ENCODE results near the gene FAM24B. TPM values are rescaled to one million over a fixed set of nuclear protein-coding genes. Genes with fewer than 3 reads are reported as not detected.

FAM24B gene
- total RNA-seq, 4 donors from 2014 or later = 3.7 to 7.1 (median 4.9) TPM; not detected in 1

DNA sequence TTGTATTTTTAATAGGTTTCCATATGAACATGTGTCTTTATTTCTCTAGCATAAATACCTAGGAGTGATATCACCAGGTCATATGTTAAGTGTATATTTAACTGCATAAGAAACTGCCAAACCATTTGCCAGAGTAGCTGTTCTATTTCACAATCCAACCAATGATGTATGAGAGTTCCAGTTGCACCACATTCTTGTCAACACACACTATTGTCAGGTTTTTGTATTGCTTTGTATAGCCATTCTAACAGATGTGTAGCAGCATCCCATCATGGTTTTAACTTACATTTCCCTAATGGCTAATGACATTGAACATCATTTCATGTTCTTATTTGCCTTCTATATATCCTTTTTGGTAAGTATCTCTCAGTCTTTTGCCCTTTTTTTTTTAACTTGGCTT lies 37.8 kb downstream of the FAM24B start:
- H3K4me1 ChIP-seq = no peaks in the 10 kb centered on the region
- no peak overlapping the region for H3K27ac ChIP-seq
- intact Hi-C loops (cut with DNase I; ENCODE audit: low total_unique reads) (no loop called here), in situ Hi-C loops (cut with MboI; ENCODE audit: low pct_ligation_motif_present in 1 of 4, low pct_unique_long_range_greater_than_20kb in 1 of 4, low sequenced_read_pairs in 3 of 4) (no loop called here)
- H3K27me3 ChIP-seq = no peaks in the 10 kb centered on the region
- no peak for DNase-seq
- no peaks in the 10 kb centered on the region for H3K9me3 ChIP-seq
- TF ChIP-seq EP300 (IDR thresholded peaks at IDR 0.05; ENCODE audit: low read depth) = no peak
- TF ChIP-seq POLR2A (IDR thresholded peaks at IDR 0.05) = no peak
- no peak for TF ChIP-seq POLR2AphosphoS5 (IDR thresholded peaks at IDR 0.05)
- TF ChIP-seq, protein P1, sequence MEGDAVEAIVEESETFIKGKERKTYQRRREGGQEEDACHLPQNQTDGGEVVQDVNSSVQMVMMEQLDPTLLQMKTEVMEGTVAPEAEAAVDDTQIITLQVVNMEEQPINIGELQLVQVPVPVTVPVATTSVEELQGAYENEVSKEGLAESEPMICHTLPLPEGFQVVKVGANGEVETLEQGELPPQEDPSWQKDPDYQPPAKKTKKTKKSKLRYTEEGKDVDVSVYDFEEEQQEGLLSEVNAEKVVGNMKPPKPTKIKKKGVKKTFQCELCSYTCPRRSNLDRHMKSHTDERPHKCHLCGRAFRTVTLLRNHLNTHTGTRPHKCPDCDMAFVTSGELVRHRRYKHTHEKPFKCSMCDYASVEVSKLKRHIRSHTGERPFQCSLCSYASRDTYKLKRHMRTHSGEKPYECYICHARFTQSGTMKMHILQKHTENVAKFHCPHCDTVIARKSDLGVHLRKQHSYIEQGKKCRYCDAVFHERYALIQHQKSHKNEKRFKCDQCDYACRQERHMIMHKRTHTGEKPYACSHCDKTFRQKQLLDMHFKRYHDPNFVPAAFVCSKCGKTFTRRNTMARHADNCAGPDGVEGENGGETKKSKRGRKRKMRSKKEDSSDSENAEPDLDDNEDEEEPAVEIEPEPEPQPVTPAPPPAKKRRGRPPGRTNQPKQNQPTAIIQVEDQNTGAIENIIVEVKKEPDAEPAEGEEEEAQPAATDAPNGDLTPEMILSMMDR (IDR thresholded peaks at IDR 0.05) = no peak
- H3K36me3 ChIP-seq = peaks cover 0 to 3% (median 0%) of the 10 kb centered on the region in 4 donors
- no peak overlapping the region for H3K4me3 ChIP-seq

DNA sequence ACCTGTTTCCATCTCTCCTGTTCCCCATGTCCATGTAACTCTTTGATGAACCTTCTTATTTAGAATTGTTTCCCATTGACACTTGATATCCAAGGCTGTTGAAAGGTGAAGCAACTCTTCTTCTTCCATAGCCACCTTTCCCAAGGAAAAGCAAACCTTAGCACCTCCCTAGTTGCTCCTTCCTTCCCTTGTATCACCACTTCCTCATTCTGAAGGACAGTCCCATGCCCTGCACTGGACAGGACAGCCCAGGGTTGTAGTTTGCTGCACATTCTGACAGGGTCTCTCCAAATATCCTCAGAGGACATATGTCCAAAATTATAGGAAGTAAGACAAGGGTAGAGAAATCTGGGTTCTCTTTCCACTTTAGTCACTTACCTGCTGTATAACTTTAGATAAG lies 39.9 kb downstream of the FAM24B start:
- Histone ChIP-seq H3K4me1 (no peaks in the 10 kb centered on the region), H3K9me3 (no peaks in the 10 kb centered on the region), H3K4me3 (no peak overlapping the region), H3K36me3 (peaks cover 0 to 3% (median 0%) of the 10 kb centered on the region in 4 donors), H3K27me3 (no peaks in the 10 kb centered on the region), H3K27ac (no peak overlapping the region)
- no peak for TF ChIP-seq POLR2A (IDR thresholded peaks at IDR 0.05)
- TF ChIP-seq POLR2AphosphoS5 (IDR thresholded peaks at IDR 0.05) = no peak
- TF ChIP-seq EP300 (IDR thresholded peaks at IDR 0.05; ENCODE audit: low read depth) = no peak
- TF ChIP-seq, protein P1 (IDR thresholded peaks at IDR 0.05) = no peak
- DNase-seq = no peak
- in situ Hi-C loops (cut with MboI; ENCODE audit: low pct_ligation_motif_present in 1 of 4, low pct_unique_long_range_greater_than_20kb in 1 of 4, low sequenced_read_pairs in 3 of 4) (no loop called here), intact Hi-C loops (cut with DNase I; ENCODE audit: low total_unique reads) (no loop called here)

DNA sequence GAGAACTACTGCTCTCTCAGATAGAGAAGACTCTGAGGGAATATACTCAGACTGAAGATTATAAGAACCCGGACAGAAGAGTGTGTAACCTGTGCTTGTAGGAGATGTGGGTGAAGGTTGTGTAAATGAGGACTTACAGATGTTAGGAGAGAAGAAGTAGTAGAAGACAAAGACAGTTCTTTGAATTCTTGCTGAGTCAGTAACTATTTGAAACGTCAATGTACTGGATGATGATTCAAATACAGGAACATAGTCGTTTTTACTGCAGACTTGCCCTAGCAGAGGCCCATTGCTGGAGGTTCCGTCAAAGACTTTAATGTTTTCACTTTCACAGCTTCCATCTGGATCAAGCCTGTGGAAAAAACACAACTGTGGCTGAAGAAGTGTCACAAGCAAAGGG lies 40.5 kb downstream of the FAM24B start:
- TF ChIP-seq, protein P1 (IDR thresholded peaks at IDR 0.05) = no peak
- Histone ChIP-seq H3K27me3 (no peaks in the 10 kb centered on the region), H3K36me3 (peaks cover 0 to 3% (median 0%) of the 10 kb centered on the region in 4 donors), H3K4me3 (no peak overlapping the region), H3K9me3 (no peaks in the 10 kb centered on the region), H3K27ac (no peak overlapping the region), H3K4me1 (no peaks in the 10 kb centered on the region)
- DNase-seq = no peak
- 74 to 82% methylated on average over 4 of the region's 4 CpGs for WGBS, 2 donors (ENCODE audit: low coverage in 1 of 2)
- intact Hi-C loops (cut with DNase I; ENCODE audit: low total_unique reads) (no loop called here), in situ Hi-C loops (cut with MboI; ENCODE audit: low pct_ligation_motif_present in 1 of 4, low pct_unique_long_range_greater_than_20kb in 1 of 4, low sequenced_read_pairs in 3 of 4) (no loop called here)

DNA sequence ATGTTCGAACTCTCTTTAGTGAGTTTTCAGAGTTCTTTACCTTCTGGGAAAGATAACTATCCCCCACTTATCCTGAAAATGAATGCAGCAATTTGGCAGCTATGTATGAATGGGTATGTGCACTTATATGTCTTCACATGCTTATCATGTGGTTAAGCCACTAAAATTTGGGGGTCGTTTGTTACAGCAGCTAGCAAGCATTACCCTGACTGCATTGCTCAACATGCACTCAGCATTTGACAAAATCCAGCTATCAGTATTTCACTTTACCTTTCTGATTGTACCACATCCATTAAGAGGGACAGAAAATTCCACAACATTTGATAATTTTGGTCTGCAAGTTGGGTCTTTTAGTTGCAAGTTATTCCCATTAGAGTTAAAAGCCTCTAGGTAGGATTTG lies 43.5 kb downstream of the FAM24B start:
- Histone ChIP-seq H3K9me3 (no peaks in the 10 kb centered on the region), H3K4me1 (no peaks in the 10 kb centered on the region), H3K27me3 (no peaks in the 10 kb centered on the region), H3K27ac (no peak overlapping the region), H3K4me3 (no peak overlapping the region), H3K36me3 (peaks cover 0 to 3% (median 0%) of the 10 kb centered on the region in 4 donors)
- WGBS, 2 donors (ENCODE audit: low coverage in 1 of 2) = 75 to 84% methylated on average over 2 of the region's 2 CpGs
- in situ Hi-C loops (cut with MboI; ENCODE audit: low pct_ligation_motif_present in 1 of 4, low pct_unique_long_range_greater_than_20kb in 1 of 4, low sequenced_read_pairs in 3 of 4) (no loop called here), intact Hi-C loops (cut with DNase I; ENCODE audit: low total_unique reads) (no loop called here)
- TF ChIP-seq, protein P1 (IDR thresholded peaks at IDR 0.05) = no peak
- no peak for TF ChIP-seq EP300 (IDR thresholded peaks at IDR 0.05; ENCODE audit: low read depth)
- no peak for TF ChIP-seq POLR2AphosphoS5 (IDR thresholded peaks at IDR 0.05)
- TF ChIP-seq POLR2A (IDR thresholded peaks at IDR 0.05) = no peak
- no peak for DNase-seq

Measured in transverse colon (tissue), 4 donors.